ENCODE data around the gene WDR55.
"Not testable (repeated sequence)": the region's sequence is repeated elsewhere in the genome, so short reads cannot be mapped to it uniquely, and the experiment has no call there.

The WDR55 gene

GRCh38 chr5:140711794-140712193 is 47.1 kb downstream of the WDR55 start:
- DNase-seq (ENCODE audit: low spot score), result no peak

- no peak for DNase-seq (ENCODE audit: low spot score)
Measured at GRCh38 chr5:140713562-140714094, 48.9 kb downstream of the WDR55 start.

- DNase-seq (ENCODE audit: low spot score), result not testable (repeated sequence)
Measured at GRCh38 chr5:140716238-140716637, 51.5 kb downstream of the WDR55 start.

GRCh38 chr5:140718266-140718592 is 53.5 kb downstream of the WDR55 start:
- no peak for DNase-seq (ENCODE audit: low spot score)

- DNase-seq (ENCODE audit: low spot score), result not testable (repeated sequence)
Measured at GRCh38 chr5:140720738-140721137, 56.0 kb downstream of the WDR55 start.

- not testable (repeated sequence) for DNase-seq (ENCODE audit: low spot score)
Measured at GRCh38 chr5:140721395-140721794, 56.7 kb downstream of the WDR55 start.

All from GM03348 (cell line).